Liver (tissue), 9 donors: ENCODE results near the gene LMOD2. TPM values are rescaled to one million over a fixed set of nuclear protein-coding genes. Genes with fewer than 3 reads are reported as not detected.

Experiments used
- DNase-seq: peaks from one replicate; pipeline ENCODE4 v3.0.0-alpha.2; 2017; ENCODE audit warnings: low spot score
- H3K27ac ChIP-seq, 2 donors: one replicate each; pipeline ENCODE4 v1.7.0; 2013; ENCODE audit warnings: inconsistent platforms in 2 of 2, low read length in 2 of 2, control low read depth in 1 of 2, low read depth in 1 of 2, mild to moderate bottlenecking in 1 of 2
- H3K27me3 ChIP-seq, 4 donors: one replicate each; pipeline versions ENCODE4 v1.6.1 to v1.7.0; 2013; ENCODE audit warnings: low read length in 3 of 4, inconsistent platforms in 1 of 4, mild to moderate bottlenecking in 1 of 4, moderate library complexity in 1 of 4; ENCODE audit not compliant: control insufficient read depth in 4 of 4, insufficient read depth in 4 of 4
- H3K36me3 ChIP-seq, 4 donors: one replicate each; pipeline versions ENCODE4 v1.6.1 to v1.7.0; 2013; ENCODE audit warnings: low read length in 3 of 4, mild to moderate bottlenecking in 3 of 4, low read depth in 1 of 4, moderate library complexity in 1 of 4; ENCODE audit not compliant: control insufficient read depth in 4 of 4, insufficient read depth in 3 of 4
- H3K4me1 ChIP-seq, 4 donors: one replicate each; pipeline versions ENCODE4 v1.6.1 to v1.7.0; 2013; ENCODE audit warnings: low read length in 3 of 4, mild to moderate bottlenecking in 3 of 4, moderate library complexity in 1 of 4; ENCODE audit not compliant: control insufficient read depth in 4 of 4, insufficient read depth in 4 of 4
- H3K4me3 ChIP-seq, 3 donors: one replicate each; pipeline versions ENCODE4 v1.6.1 to v1.7.0; 2013; ENCODE audit warnings: low read length in 3 of 3, control low read depth in 1 of 3, low read depth in 1 of 3, mild to moderate bottlenecking in 1 of 3
- H3K9ac ChIP-seq, 2 donors: one replicate each; pipeline ENCODE4 v1.7.0; 2013; ENCODE audit warnings: low read length in 2 of 2, mild to moderate bottlenecking in 2 of 2, moderate library complexity in 2 of 2, control low read depth in 1 of 2, low read depth in 1 of 2
- H3K9me3 ChIP-seq, 4 donors: one replicate each; pipeline versions ENCODE4 v1.6.1 to v1.7.0; 2013; ENCODE audit warnings: low read length in 3 of 4; ENCODE audit not compliant: control insufficient read depth in 4 of 4
- EGR1 ChIP-seq, 2 donors: IDR thresholded peaks; 2 replicates each; pipeline ENCODE4 v1.6.1; 2016 to 2018; ENCODE audit warnings: antibody characterized with exemption in 2 of 2, low read depth in 2 of 2
- FOXA1 ChIP-seq: IDR thresholded peaks from 2 replicates; pipeline ENCODE4 v1.6.1; 2016; ENCODE audit warnings: antibody characterized with exemption
- FOXA2 ChIP-seq: IDR thresholded peaks from 2 replicates; pipeline ENCODE4 v1.6.1; 2016; ENCODE audit warnings: antibody characterized with exemption
- HNF4A ChIP-seq, 2 donors: conservative IDR thresholded peaks; 2 replicates each; pipeline ENCODE4 v1.6.1; 2016; ENCODE audit warnings: antibody characterized with exemption in 2 of 2, mild to moderate bottlenecking in 2 of 2
- JUND ChIP-seq, 2 donors: IDR thresholded peaks; 2 replicates each; pipeline ENCODE4 v1.6.1; 2016; ENCODE audit warnings: antibody characterized with exemption in 2 of 2
- NR2F2 ChIP-seq: IDR thresholded peaks from 2 replicates; pipeline ENCODE4 v1.6.1; 2016; ENCODE audit warnings: antibody characterized with exemption
- RAD21 ChIP-seq, 2 donors: IDR thresholded peaks; 2 replicates each; pipeline ENCODE4 v1.6.1; 2016; ENCODE audit warnings: antibody characterized with exemption in 2 of 2, mild to moderate bottlenecking in 2 of 2
- RXRA ChIP-seq, 2 donors: IDR thresholded peaks; 2 replicates each; pipeline ENCODE4 v1.6.1; 2017 to 2018; ENCODE audit warnings: antibody characterized with exemption in 2 of 2, mild to moderate bottlenecking in 1 of 2
- YY1 ChIP-seq: IDR thresholded peaks from 2 replicates; pipeline ENCODE4 v1.6.1; 2016; ENCODE audit warnings: antibody characterized with exemption, mild to moderate bottlenecking
- WGBS: extraction: QIAGEN DNeasy Blood & Tissue Kit; methylation state at CpG from one replicate; pipeline ENCODE4 v1.1.7; 2013; 5-methylcytosine and 5-hydroxymethylcytosine counted together
- polyA plus RNA-seq, 2 donors: library from polyadenylated mRNA; stranded (reverse) in 1 of 2; unstranded in 1 of 2; fragments of 200-250 nt in 1 of 2; fragments of >200 nt in 1 of 2; fragmentation: Nextera tagmentation in 1 of 2; extraction: Ambion mirVana in 1 of 2; gene quantifications; one replicate each; pipeline versions ENCODE4 v1.2.1 to v1.2.3, GENCODE V29; 2013 to 2015
- total RNA-seq, 2 donors: library from RNA; depleted of rRNA; stranded (reverse); fragments of >200 nt; gene quantifications; one replicate each; pipeline ENCODE4 v1.2.3, GENCODE V29; 2014
- TF ChIP-seq, protein P1 (sequence below): IDR thresholded peaks from 2 replicates; pipeline ENCODE4 v1.6.1; 2016; ENCODE audit warnings: antibody characterized with exemption
- TF ChIP-seq, protein P2 (sequence below): IDR thresholded peaks from 2 replicates; pipeline ENCODE4 v1.6.1; 2016; ENCODE audit warnings: antibody characterized with exemption
- TF ChIP-seq, protein P3 (sequence below): fragments of 150-350 bp; IDR thresholded peaks from 2 replicates; pipeline ENCODE4 v1.5.1; 2017; ENCODE audit warnings: improper control_type of control experiment, low read depth, low read length; ENCODE audit not compliant: missing input control
- TF ChIP-seq, protein P4 (sequence below): IDR thresholded peaks from 2 replicates; pipeline ENCODE4 v1.6.1; 2016; ENCODE audit warnings: antibody characterized with exemption
- donor health status: healthy.
- donor health status: healthy.
- donor health status: healthy.
- donor health status: healthy.
- donor health status: healthy.

LMOD2 gene, protein sequence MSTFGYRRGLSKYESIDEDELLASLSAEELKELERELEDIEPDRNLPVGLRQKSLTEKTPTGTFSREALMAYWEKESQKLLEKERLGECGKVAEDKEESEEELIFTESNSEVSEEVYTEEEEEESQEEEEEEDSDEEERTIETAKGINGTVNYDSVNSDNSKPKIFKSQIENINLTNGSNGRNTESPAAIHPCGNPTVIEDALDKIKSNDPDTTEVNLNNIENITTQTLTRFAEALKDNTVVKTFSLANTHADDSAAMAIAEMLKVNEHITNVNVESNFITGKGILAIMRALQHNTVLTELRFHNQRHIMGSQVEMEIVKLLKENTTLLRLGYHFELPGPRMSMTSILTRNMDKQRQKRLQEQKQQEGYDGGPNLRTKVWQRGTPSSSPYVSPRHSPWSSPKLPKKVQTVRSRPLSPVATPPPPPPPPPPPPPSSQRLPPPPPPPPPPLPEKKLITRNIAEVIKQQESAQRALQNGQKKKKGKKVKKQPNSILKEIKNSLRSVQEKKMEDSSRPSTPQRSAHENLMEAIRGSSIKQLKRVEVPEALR
- not detected for total RNA-seq
- not detected for polyA plus RNA-seq

DNA sequence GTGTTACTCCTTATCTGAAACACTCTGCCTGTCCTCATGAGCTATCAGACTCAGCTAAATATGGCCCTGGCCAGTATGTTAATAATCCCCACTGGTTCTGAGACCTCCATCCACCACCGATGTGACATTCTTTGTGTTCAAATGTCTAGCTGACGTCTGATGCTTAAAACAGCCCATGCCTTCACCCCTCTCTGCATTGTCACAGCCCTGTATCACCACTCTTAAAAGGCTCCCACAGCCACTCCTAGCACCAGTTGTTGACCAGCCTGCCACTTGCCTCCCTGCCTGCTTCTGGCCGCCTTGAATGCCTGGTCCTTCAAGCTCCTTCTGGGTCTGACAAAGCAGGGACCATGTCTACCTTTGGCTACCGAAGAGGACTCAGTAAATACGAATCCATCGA lies at the start of gene LMOD2:
Gene LMOD2, plus strand, starts transcription at position 253 of the 400 bp plus-strand sequence. Its CDS starts 98 bp downstream, at position 351.
- DNase-seq: no peak
- Histone ChIP-seq H3K4me1 (peaks cover 0 to 7% (median 5%) of the 10 kb centered on the region in 4 donors), H3K27me3 (no peaks in the 10 kb centered on the region), H3K36me3 (no peaks in the 10 kb centered on the region), H3K4me3 (no peak within 1 kb of the TSS), H3K27ac (no peak within 1 kb of the TSS), H3K9ac (no peak within 1 kb of the TSS), H3K9me3 (no peaks in the 10 kb centered on the region)
- WGBS: 80% methylated on average over 6 of the region's 6 CpGs
- TF ChIP-seq, protein P1, sequence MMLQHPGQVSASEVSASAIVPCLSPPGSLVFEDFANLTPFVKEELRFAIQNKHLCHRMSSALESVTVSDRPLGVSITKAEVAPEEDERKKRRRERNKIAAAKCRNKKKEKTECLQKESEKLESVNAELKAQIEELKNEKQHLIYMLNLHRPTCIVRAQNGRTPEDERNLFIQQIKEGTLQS: no peak
- TF ChIP-seq, protein P2, sequence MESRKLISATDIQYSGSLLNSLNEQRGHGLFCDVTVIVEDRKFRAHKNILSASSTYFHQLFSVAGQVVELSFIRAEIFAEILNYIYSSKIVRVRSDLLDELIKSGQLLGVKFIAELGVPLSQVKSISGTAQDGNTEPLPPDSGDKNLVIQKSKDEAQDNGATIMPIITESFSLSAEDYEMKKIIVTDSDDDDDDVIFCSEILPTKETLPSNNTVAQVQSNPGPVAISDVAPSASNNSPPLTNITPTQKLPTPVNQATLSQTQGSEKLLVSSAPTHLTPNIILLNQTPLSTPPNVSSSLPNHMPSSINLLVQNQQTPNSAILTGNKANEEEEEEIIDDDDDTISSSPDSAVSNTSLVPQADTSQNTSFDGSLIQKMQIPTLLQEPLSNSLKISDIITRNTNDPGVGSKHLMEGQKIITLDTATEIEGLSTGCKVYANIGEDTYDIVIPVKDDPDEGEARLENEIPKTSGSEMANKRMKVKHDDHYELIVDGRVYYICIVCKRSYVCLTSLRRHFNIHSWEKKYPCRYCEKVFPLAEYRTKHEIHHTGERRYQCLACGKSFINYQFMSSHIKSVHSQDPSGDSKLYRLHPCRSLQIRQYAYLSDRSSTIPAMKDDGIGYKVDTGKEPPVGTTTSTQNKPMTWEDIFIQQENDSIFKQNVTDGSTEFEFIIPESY: no peak
- TF ChIP-seq JUND (IDR thresholded peaks at IDR 0.05) (no peak), HNF4A (conservative IDR thresholded peaks at IDR 0.05) (no peak), FOXA2 (no peak), YY1 (no peak), RAD21 (IDR thresholded peaks at IDR 0.05) (no peak)

DNA sequence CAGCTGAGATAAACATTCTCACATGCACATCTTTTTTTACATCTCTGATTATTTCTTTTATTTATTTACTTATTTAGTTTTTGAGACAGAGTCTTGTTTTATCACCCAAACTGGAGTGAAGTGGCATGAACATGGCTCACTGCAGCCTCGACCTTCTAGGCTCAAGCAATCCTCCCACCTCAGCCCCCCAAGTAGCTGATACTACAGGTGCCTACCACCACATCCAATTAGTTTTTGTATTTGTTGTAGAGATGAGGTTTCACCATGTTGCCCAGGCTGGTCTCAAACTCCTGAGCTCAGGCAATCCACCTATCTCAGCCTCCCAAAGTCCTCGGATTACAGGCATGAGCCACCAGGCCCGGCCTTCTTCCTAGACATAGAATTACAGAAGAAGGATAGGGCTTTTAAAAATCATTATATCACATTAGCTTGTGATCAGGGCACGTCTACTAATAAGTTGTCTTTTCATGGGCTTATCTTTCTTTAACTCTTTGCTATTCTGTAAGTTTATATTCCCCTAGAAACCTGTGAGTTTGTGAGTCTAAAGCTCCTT lies 48.2 kb upstream of the LMOD2 start:
- no peaks in the 10 kb centered on the region for H3K9me3 ChIP-seq
- no peak overlapping the region for H3K9ac ChIP-seq
- TF ChIP-seq EGR1 (IDR thresholded peaks at IDR 0.05; ENCODE audit: low read depth in 2 of 2) (no peak), RXRA (IDR thresholded peaks at IDR 0.05) (no peak), JUND (IDR thresholded peaks at IDR 0.05) (no peak), NR2F2 (no peak), FOXA1 (no peak)
- TF ChIP-seq, protein P1: no peak
- TF ChIP-seq, protein P3, sequence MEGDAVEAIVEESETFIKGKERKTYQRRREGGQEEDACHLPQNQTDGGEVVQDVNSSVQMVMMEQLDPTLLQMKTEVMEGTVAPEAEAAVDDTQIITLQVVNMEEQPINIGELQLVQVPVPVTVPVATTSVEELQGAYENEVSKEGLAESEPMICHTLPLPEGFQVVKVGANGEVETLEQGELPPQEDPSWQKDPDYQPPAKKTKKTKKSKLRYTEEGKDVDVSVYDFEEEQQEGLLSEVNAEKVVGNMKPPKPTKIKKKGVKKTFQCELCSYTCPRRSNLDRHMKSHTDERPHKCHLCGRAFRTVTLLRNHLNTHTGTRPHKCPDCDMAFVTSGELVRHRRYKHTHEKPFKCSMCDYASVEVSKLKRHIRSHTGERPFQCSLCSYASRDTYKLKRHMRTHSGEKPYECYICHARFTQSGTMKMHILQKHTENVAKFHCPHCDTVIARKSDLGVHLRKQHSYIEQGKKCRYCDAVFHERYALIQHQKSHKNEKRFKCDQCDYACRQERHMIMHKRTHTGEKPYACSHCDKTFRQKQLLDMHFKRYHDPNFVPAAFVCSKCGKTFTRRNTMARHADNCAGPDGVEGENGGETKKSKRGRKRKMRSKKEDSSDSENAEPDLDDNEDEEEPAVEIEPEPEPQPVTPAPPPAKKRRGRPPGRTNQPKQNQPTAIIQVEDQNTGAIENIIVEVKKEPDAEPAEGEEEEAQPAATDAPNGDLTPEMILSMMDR: no peak
- TF ChIP-seq, protein P4, sequence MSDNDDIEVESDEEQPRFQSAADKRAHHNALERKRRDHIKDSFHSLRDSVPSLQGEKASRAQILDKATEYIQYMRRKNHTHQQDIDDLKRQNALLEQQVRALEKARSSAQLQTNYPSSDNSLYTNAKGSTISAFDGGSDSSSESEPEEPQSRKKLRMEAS: no peak
- no peak for DNase-seq
- no peak overlapping the region for H3K4me3 ChIP-seq
- no peak overlapping the region for H3K27ac ChIP-seq
- H3K36me3 ChIP-seq: no peaks in the 10 kb centered on the region
- H3K4me1 ChIP-seq: peaks cover 0 to 3% (median 0%) of the 10 kb centered on the region in 4 donors
- WGBS: 88% methylated on average over 4 of the region's 4 CpGs
- no peaks in the 10 kb centered on the region for H3K27me3 ChIP-seq
